ENCODE data around the gene CCDC116.
"Not testable (repeated sequence)": the region's sequence is repeated elsewhere in the genome, so short reads cannot be mapped to it uniquely, and the experiment has no call there.

Gene CCDC116

GRCh38 chr22:21609556-21610157, 22.9 kb upstream of the CCDC116 start:
- DNase-seq: not testable (repeated sequence)

DNA sequence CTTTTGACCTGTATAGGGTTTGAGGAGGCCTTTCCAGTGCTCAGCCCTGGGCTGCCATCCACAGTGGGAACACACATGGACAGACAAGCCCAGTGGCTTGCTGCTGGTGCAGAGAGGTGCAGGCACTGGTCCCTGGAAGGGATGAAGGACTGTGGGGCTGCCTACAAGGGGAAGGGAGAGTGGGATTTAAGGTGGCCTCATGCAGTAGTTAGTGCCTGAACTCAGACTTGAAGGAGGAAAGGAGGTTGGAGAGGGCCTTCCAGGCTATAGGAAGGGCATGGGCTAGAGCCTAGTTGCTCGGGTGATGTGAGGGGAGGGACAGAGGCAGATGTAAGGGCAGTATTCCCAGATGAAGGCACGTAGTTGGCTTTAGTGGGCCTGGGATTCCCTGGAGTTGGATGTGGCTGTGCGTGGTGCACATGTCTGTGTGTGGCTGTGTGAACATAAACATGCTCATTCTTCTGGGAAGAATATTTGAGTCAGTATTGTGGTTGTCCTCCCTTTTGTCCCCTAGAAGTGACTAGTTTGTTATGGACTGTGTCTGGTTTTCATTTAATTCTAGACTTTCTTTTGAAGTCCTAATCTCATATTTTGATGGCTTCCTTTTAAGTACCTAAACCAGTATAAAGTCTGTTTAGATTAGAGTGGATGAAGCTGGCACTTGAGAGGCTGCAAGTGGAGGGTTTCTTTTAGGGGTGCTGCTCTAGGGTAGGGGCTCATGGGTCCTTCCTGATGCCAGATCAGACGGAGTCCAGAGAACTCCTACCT, 21.2 kb upstream of the CCDC116 start:
- DNase-seq: no peak

GRCh38 chr22:21612858-21613257, 19.7 kb upstream of the CCDC116 start:
- no peak for DNase-seq

GRCh38 chr22:21613553-21614233, 18.9 kb upstream of the CCDC116 start:
- DNase-seq: no peak

GRCh38 chr22:21615731-21616130, 16.8 kb upstream of the CCDC116 start:
- no peak for DNase-seq

GRCh38 chr22:21617337-21617736, 15.2 kb upstream of the CCDC116 start:
- DNase-seq: not testable (repeated sequence)

DNA sequence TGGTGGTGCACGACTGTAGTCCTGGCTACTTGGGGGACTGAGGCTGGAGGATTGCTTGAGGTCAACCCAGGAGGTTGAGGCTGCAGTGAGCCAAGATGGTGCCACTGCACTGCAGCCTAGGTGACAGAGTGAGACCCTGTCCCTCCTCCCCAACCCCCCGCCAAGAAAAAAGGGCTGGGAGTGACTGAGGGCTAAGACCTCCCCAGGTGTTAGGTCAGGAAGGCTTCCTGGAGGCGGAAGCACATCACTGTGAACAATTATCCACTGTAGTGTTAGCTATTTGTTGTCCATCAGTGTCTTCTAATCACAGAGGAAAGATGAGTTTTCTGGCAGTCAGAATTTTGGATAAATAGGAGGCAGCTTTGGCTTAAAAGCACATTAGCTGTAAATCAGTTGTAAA, 11.5 kb upstream of the CCDC116 start:
- DNase-seq: no peak

DNA sequence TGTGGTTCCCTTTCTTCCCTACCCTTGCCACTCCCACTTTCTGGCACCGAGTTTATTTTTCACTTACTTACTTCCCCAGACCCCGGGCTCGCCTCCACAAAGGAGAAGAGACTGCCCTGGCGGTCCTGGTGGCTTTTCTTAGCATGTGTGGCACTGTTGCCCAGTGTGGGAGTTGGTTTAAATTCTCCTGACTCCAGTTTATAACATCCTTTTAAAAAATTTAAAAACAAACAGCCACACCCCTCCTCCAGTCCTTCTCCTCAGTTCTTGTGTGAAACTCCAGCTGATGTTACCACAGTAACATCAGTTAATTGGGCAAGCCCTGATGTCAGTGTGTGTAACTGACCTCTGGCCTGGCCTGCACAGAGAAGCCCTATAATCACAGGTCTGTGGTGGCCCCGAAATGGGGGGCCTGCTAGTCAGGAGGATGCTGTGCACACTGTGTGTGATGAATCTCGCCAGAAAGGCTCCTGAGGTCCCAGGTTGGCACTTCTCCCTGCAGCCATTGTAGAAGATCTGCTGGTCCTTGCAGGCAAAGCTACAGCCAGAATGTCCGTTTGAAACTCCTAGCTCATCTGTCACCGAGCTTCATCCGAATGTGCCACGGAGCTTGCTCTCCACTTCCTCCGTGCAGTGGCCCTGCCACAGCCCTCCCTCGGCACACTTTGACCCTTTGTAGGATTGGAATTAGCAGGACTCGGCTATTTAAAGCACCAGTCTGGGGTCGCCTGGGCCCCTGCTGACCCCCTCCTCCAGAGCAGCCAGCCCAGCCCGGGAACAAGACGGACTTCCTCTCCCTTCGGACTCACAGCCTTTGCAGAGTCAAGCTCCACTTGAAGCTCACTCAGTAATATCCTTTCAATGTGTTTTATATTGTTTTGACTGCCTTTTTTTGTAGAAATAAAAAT, 10.3 kb upstream of the CCDC116 start:
- DNase-seq: no peak

DNA sequence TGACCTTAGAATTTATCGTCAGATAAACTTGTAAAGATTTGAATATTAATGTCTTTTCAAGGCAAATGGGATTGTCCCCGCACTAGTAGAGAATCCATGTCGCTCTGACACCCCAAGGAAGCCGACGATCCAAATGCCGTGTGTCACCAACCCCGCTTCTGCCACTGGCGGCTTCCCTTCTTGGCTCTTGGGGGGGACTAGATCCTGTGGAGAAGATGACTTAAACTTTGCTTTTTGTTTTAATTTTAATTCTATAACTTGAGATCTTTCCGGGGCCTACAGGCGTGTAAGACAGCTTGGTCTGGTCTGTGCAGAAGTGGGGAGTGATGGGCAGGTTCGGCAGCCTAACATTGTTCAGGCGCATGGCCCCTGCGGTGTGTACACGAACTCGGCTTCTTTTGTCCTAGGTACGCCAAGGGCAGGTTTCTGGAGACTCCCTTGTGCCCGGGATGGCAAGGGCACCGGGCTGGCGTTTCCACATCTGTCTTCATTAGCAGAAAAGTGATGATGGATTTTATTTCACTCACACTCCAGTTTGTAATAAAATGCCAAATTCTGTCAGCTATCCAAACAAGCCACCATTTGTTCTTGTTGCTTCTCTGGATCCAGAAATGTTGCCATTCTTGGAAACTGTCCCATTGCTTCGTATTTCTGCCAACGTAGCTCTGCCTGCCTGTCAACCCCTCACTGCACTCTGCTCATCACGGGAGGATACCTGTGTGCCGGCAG, 9.5 kb upstream of the CCDC116 start:
- DNase-seq: no peak

DNA sequence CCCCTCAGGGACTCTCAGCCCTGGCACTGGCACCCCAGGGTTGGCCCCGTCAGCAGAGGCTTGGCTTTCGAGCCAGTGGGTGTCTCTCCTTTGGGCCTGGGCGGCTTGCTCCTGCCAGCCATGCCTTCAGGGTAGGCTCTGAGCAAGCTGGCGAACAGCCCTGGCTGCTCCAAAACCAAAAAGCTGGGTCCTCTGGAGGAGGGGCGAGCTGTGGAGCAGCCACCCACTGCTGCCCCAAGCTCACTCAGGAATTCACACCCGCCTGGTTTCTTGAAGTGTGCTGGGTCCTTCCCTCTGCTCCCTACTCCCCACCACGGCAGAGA, 9.0 kb upstream of the CCDC116 start:
- DNase-seq: no peak

DNA sequence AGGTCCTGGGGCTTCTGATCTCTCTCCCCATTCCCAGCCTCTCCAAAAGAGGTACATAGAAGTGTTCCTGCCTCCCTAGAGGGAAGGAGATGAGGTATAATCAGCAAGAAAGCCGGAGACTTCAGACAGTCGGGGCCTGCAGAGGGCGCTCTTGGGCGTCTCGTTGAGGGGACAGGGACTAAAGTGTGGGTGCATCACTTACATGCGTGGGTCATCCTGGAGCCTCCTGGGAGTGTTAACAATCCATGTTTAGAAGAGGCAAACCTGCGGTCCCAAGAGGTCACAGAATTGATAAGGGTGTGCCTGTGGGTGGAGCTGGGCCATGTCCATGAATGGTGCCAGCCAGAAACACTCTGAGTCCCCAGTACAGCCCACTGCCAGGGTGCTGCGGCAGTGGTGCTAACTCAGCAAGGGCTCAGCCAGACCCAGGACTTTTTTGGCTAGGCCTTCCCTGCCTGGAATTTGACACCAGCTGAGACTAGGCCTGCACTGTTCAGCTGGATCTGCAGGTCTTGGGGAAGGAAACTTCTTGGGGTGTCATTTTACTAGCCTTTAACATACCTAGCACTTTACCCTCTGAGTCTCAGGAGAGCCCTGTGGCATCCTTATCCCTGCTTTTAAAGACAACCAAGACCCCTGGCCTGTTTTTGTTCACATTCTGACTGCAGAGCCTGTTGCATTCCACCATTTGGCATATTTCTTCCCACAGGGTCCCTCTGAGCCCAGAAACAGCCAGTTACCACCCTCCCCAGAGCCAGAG, 8.3 kb upstream of the CCDC116 start:
- no peak for DNase-seq

DNA sequence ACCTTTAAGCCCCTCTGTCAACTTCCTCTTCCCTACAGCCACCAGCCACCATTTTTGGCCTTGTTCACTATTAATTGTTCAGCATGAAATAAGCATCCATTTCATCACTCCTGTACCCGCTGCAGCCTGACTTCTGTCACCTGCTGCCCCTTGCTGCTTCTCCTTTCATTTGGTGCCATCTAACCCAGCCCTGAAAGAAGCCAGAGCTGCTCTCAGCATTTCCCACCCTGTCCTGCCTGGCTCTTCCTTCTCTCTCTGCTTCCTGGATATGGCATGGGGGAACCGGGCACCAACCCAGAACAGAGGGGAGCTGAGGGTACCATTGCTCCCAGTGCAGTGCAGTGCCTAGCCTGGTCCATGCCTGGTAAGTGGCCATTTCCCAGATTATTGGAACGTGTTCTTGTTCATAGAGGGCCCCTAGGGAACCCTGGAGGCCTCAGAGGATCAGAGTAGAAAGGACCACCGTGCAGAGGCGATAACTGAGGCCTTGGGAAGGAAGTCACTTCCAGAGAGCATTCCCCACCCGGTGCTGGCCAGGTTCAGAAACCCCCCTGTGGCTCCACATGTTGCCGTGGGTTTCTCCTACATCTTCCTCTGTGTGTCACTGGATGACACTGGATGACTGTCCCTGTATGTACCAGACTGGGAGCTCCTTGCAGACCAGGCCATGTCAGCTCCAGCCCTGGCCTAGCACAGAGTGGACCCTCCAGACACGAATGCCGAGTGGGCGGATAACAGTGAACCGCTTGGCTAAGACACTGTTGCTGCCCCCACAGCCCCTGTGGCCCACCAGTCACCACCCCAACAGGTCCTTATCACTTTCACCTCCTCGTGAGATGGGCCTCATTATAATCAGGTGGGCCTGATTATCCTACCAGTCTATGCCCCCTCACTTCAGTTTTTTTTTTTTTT, 7.4 kb upstream of the CCDC116 start:
- no peak for DNase-seq

DNA sequence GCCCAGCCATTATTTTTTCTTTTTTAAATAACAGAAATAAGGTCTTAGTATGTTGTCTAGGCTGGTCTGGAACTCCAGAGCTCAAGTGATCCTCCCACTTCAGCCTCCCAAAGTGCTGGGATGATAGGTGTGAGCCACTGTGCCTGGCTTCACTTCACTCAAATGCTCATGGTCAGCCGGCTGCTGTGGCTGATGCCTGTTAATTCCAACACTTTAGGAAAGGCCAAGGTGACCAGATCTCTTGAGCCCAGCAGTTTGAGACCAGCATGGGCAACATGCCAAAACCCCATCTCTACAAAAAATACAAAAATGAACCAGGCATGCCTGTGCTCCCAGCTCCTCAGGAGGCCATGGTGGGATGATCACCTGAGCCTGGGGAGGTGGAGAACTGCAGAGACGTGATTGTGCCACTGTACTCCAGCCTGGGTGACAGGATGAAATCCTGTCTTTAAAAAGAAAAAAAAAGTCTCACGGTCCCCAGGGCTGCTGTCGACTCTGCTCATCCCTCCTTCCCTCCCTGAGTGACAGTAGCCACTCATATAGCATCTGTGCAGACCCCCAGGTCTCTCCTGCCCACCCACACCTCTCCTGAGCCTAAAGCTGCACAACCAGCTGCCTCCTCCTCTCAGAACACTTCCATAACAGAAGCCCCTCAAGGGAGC, 6.4 kb upstream of the CCDC116 start:
- no peak for DNase-seq

DNA sequence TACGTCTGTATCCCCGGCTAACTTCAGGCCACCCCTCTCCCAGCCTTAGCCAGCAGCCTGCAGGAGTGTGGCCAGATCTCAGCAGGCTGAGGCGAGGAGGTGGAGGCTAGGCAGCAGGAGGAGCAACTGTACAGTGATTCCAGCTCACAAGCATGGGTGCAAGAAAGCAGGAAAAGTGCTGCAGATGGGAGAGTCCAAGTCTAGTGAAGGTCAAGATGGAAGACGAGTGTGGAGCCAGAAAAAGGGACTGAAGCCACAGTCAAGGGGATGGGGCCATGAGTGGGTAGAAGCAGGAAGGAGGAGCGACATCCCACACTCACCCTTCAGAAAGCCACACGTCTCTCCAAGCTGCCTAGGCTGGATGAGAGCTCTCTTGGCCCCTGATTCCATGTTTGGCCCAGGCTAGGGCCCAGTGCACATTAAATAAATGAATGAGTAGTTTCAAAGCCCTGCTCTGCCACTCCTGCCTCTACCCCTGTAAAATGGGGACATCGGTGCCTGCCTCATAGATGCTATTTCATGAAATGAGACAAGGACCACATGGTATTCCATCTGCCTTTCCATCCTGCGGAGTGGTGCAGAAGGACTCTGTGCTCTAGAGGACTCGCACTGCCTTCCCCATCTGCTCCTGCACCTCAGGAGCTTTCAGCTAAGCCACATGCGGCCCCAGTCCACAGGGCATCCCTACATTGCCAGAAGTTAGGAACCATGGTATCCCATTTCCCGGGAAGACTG, 5.7 kb upstream of the CCDC116 start:
- DNase-seq: no peak

DNA sequence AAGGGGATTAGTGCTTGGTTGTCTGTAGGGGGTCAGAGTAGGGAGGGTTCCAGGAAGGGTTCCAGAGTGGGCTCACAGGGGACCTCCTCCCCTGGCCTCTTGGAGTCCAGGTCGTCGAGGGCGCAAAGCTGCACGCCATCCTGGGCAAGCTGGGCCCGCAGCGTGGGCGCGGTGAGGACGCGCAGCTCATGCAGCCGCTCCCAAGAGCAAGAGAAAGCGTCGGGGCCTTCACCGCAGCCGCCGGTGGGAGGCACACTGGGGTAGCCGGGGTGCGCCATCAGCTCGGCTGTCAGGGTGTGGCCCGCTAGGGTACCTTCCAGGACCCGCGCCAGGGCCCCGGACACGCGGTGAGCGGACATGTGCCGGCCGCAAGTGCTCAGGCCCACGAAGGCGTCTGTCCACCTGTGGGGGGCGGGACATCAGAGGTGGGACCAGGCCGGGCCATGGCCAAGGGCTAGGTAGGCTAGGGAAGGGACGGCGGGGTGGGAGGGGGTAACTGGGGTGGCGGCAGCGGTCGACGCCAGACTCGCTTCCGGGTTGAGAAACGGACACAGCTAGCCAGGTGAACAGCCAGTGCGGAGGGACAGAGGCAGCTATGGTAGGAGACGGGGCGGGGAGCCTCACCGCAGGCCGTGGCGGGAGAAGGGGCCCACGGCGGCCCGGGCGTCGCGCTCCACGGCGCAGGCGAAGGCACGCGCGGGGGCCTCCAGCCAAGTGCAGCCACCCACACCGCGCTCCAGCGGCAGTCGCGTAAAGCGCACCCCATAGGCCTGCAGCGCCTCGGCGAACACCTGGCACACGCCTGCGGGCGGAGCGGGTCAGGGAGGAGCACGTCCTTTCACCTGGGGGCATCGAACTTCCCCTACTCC, 3.9 kb upstream of the CCDC116 start:
- DNase-seq: no peak

DNA sequence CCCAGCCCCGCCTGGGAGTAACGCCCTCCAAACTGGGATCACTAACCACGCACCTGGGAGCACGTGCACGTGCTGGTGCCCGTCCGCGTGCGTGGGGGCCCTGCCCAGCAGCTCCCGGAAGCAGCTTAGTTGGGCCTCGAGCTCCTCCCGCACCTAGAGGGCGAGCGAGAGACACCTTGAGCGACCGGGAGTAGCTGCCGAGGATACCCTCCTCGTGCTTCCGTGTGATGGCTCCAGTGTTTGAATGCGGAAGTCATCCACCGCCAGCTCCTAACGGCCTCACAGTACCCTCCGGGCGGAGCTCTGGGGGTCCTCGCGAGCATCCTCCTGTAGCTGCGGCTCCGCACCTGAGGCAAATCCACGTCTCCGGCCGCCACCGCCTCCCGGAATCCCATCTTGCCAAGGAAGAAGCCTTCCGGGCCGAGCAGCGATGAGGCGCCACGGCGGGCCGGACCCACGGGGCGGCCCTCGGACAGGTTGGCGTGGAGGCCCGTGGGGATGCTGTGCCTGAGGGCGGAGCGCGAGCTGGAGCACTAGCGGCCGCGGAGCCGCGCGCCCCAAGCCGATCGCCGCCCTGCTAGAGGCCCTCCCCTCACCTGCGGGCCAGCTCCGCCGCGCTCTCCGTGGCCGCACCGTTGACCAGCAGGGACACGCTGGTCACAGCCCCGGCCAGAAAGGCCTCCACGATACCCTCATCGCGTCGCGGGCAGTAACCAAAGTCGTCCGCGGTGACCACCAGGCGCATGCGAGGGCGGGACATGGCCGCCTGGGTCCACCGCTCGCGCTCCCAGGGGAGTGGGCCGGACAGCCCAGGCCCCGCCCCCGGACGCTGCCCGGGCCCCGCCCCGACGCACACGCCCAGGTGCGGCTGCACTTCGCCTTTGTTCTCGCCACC, 3.1 kb upstream of the CCDC116 start, which contains the start of gene YDJC:
Gene YDJC (minus strand): TSS at position 768 of the 895 bp plus-strand sequence. CDS start 8 bp downstream, at position 760.
- peak; percentile 89 for DNase-seq

DNA sequence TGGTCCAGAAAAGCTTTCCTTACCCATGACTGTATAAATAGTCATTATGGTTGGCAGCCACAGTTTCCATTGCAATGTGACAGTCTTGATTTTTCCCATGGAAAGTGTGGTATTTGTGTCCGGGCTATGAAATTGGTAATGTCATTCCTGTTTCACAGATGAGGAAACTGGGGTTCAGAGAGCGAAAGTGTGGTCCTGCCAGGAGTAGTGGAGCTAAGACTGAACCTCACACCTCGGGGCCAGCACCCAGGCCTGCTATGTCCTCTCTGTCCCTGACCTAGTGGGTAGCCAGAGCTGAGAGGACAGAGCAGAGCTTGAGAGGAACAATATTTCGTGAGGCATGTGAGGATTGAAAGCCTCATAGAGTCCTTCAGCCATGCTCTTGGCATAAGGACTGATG, 1.5 kb upstream of the CCDC116 start:
- no peak for DNase-seq
